Central memory CD8-positive, alpha-beta T cell (primary cell): ENCODE data around the gene GCG.

Experiments used
- ATAC-seq: fragments of 150-1000 bp; cut with Tn5 transposase; replicated peaks from 2 replicates; pipeline ENCODE4 v1.10.0; 2022; ENCODE audit warnings: mild to moderate bottlenecking, moderate FRiP score, moderate number of reproducible peaks; ENCODE audit not compliant: poor library complexity, severe bottlenecking; ENCODE audit errors: extremely low read depth
- DNase-seq, 2 donors: peaks; one replicate each; pipeline ENCODE4 v3.0.0; 2021; ENCODE audit warnings: low spot score in 2 of 2
- H3K27ac Mint-ChIP-seq: one replicate; pipeline ENCODE4 v1.8.0; 2022; ENCODE audit warnings: low read depth, mild to moderate bottlenecking, moderate library complexity, mixed read lengths
- H3K27me3 Mint-ChIP-seq: one replicate; pipeline ENCODE4 v1.8.0; 2022; ENCODE audit warnings: mixed read lengths
- H3K36me3 Mint-ChIP-seq: one replicate; pipeline ENCODE4 v1.8.0; 2022; ENCODE audit warnings: mild to moderate bottlenecking, moderate library complexity, mixed read lengths; ENCODE audit not compliant: insufficient read depth
- H3K4me1 Mint-ChIP-seq: one replicate; pipeline ENCODE4 v1.8.0; 2022; ENCODE audit warnings: mixed read lengths
- H3K4me3 Mint-ChIP-seq: one replicate; pipeline ENCODE4 v1.8.0; 2022; ENCODE audit warnings: mild to moderate bottlenecking, moderate library complexity, mixed read lengths
- H3K9me3 Mint-ChIP-seq: one replicate; pipeline ENCODE4 v1.8.0; 2022; ENCODE audit warnings: mixed read lengths

The GCG gene

DNA sequence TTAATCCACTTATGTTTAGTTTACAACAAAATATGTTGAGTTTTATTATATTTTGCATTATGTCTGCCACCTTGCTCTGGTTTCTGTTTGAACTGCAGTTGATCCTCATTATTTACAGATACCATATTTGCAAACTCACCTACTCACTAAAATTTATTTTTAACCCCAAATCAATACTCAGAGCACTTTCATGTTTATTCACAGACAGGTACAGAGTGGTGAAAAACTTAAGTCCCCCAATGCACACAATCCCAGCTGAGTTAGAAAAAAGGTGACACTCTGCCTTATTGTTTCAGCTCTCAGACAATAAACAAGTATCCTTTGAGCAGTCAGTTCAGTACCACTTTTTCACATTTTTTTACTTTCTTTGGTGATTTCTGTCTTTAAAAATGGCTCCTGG, 13.7 kb downstream of the GCG start:
- Mint-ChIP-seq H3K4me1 (no peaks in the 10 kb centered on the region), H3K27me3 (peaks cover 38% of the 10 kb centered on the region)
- no peak for ATAC-seq

DNA sequence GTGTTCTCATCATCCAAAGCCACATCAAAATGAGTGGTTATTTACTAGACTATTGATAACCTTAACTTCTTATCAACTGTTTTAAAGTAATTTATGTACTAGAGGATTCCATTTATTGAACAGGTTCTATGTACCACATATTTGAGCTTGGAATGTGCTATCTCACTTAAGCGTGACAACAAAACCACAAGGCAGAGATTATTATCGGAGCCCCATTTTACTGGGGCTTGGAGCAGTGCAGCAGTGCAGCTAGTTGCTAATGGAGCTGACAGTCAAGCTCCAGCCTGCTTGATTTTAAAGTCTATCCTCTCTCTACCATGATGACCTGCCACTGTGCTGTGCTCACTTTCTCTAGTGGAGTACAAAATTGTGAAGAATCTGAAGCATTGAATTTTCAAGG, 24.6 kb downstream of the GCG start:
- no peaks in the 10 kb centered on the region for H3K36me3 Mint-ChIP-seq
- DNase-seq = no peak
- no peak for ATAC-seq
- no peaks in the 10 kb centered on the region for H3K9me3 Mint-ChIP-seq
- peaks cover 8% of the 10 kb centered on the region for H3K4me1 Mint-ChIP-seq
- no peaks in the 10 kb centered on the region for H3K27me3 Mint-ChIP-seq
- no peak overlapping the region for H3K27ac Mint-ChIP-seq
- H3K4me3 Mint-ChIP-seq = no peak overlapping the region

More for the DNA sequence above, 13.7 kb downstream of the GCG start:
- no peak overlapping the region for H3K4me3 Mint-ChIP-seq
- no peaks in the 10 kb centered on the region for H3K36me3 Mint-ChIP-seq
- DNase-seq = no peak
- H3K9me3 Mint-ChIP-seq = no peaks in the 10 kb centered on the region
- no peak overlapping the region for H3K27ac Mint-ChIP-seq

DNA sequence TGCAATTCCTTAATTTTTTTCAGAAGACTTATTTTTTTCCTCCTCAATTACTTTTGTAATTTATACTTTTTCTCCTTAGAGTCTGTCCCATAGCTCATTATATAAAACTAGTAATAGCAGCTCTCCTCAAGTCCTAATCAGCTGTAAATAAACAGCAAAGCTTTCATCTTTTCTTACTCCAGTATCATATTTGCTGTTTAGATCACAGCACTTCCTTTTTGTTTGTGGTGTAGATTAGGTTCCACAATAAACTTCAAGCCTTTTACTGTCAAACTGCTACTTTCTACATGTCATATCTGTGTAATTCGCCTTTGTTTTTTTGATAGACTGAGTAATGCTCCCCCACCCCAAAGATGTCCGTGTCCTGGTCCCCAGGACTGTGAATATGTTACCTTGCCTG, 25.5 kb downstream of the GCG start:
- no peaks in the 10 kb centered on the region for H3K36me3 Mint-ChIP-seq
- no peaks in the 10 kb centered on the region for H3K27me3 Mint-ChIP-seq
- H3K27ac Mint-ChIP-seq = no peak overlapping the region
- no peak for DNase-seq
- peaks cover 8% of the 10 kb centered on the region for H3K4me1 Mint-ChIP-seq
- ATAC-seq = no peak
- H3K4me3 Mint-ChIP-seq = no peak overlapping the region
- H3K9me3 Mint-ChIP-seq = no peaks in the 10 kb centered on the region

DNA sequence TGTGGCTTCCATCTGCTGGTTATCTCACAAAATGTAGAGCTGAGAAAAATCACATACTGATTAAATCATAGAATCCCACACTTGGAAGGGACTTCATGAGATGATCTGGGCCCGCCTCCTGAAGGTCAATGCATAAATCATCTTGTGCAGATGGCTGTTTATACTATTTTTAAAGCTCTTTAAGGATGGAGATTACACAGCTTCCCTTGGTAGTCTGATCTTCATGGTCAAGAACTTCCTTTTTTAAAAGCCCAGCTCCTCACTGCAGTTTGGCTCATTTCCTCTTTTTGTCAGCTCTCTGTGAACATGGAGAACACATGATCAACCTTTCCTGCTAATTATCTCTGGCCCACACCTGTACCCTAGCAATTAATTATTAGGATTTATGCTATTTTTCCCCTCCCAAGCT, 25.9 kb downstream of the GCG start:
- DNase-seq = no peak
- Mint-ChIP-seq H3K9me3 (no peaks in the 10 kb centered on the region), H3K36me3 (no peaks in the 10 kb centered on the region), H3K4me3 (no peak overlapping the region), H3K27me3 (no peaks in the 10 kb centered on the region), H3K27ac (no peak overlapping the region), H3K4me1 (peaks cover 8% of the 10 kb centered on the region)
- ATAC-seq = no peak

DNA sequence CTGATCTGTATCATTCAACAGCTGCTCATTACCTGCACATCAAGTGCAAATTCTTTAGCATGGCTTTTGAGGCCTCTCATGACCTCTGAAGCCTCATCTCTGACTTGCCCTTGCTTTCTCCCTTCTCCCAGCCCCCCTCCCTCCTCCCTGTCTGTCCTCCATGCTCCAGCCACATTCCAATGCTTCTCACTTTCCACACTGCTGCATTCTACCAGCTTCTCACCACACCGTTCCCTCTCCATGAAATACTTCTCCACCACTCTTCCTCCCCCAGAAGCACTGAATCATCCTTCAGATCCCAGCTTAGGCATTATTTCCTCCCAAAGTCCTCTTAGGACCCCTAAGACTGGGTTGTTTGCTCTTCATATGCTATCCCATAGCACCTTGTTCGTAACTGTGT, 26.9 kb downstream of the GCG start:
- H3K27ac Mint-ChIP-seq = no peak overlapping the region
- H3K4me1 Mint-ChIP-seq = peaks cover 8% of the 10 kb centered on the region
- ATAC-seq (no peak), DNase-seq (no peak)
- no peaks in the 10 kb centered on the region for H3K9me3 Mint-ChIP-seq
- H3K27me3 Mint-ChIP-seq = no peaks in the 10 kb centered on the region
- H3K36me3 Mint-ChIP-seq = no peaks in the 10 kb centered on the region
- no peak overlapping the region for H3K4me3 Mint-ChIP-seq

DNA sequence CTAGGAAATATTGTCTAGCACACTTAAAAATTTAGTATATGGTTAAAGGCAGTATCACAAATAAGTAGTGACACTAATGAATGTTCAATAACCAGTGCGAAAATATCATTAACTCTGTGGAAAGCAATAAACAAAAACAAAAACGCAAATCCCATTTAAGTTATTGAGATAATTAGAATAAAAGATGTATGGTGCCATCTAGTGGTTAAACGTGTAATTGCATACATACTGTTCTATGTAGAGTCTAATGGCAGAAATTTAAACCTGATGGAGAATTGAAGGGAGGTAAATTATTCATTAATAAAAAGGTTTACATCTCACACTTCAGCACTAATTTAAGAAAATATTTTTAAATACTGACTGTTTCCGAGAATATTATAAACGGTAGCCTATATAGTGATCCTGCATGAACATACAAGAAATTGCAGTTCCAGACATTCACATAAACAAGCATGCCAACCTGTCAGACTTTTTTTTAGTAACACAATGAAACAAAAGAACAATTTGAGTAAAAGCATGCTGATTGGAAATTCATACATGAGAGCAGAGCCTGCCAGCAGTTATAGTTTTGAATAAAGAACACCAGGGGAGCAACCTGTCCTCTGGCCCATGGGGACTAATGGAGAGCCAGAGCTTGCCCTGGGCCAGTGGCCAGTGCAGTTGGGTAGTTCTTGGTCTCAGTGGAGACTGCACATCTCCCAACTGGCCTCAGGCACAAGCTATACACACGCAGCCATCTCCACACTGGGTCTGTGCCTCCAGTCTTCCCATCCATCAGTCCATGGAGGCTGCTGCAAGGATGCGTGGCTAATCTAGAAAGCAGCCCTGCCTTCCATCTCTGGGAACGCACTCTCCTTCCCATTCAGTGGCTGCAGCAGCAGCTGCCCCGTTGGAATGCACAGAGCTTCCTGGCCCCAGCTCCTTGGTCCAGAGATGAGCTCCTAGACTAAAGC, 28.0 kb downstream of the GCG start:
- Mint-ChIP-seq H3K4me1 (peaks cover 8% of the 10 kb centered on the region), H3K27ac (no peak overlapping the region), H3K36me3 (no peaks in the 10 kb centered on the region), H3K9me3 (no peaks in the 10 kb centered on the region), H3K4me3 (no peak overlapping the region), H3K27me3 (no peaks in the 10 kb centered on the region)
- no peak for DNase-seq
- ATAC-seq = peak; percentile 60

DNA sequence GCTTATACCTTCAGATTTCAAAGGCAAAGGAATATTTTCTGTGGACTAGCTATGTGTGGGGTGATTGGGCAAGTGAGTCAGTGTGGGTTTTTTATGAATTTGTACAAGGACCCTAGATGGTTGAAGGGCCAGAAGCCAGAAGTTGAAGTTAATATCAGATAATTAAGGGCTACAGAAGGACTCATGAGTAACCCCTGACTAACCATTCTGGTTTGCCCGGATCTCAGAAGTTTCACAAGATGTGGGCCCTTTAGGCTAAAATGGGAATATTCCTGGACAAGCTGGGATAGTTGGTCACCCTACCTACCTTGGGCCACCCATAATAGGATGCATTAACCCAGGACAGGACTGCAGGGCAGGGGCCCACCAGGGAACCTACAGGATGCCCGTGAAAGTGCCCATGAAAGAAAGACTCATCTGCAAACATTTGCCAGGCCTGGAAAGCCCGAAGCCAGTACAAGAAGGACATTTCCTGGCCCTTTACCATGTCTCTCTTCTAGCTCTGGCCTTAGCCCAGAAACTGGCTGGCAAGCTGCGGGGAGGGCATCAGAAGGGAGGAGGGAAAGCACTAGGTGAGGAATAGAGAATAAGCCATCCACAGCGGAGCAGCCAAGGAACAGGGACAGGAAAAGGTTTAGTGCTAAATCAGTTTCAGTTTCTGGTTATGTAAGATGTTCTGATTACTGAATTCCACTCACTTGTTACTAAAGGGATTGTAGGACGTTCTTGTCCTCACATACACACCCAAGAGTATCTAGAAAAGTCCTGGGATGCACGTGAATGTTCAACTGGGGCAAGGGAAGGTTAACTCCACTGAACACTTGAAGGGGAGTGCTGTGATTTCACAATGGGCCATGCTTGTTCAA, 33.6 kb downstream of the GCG start:
- Mint-ChIP-seq H3K4me3 (no peak overlapping the region), H3K36me3 (no peaks in the 10 kb centered on the region), H3K27me3 (no peaks in the 10 kb centered on the region), H3K4me1 (no peaks in the 10 kb centered on the region), H3K27ac (no peak overlapping the region), H3K9me3 (no peaks in the 10 kb centered on the region)
- ATAC-seq (no peak), DNase-seq (no peak)

DNA sequence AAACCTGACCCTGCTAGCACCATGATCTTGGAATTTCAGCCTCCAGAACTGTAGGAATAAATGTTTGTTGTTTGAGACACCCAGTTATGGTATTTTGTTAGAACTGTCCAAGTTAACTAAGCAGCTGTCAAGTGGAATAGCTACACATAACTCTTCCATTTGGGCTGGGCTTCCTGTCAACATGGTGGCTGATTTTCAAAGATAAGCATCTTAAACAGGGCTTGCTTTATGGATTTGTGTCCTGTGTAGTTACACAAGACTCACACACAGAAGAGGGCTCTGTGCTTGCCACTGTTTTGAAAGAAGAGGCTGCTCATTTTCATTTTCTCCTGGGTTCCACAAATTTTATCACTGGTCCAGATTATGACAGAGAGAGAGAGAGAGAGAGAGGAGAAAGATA, 35.7 kb downstream of the GCG start:
- Mint-ChIP-seq H3K27ac (no peak overlapping the region), H3K4me3 (no peak overlapping the region), H3K36me3 (no peaks in the 10 kb centered on the region), H3K27me3 (no peaks in the 10 kb centered on the region), H3K4me1 (no peaks in the 10 kb centered on the region), H3K9me3 (no peaks in the 10 kb centered on the region)
- ATAC-seq = no peak
- no peak for DNase-seq

DNA sequence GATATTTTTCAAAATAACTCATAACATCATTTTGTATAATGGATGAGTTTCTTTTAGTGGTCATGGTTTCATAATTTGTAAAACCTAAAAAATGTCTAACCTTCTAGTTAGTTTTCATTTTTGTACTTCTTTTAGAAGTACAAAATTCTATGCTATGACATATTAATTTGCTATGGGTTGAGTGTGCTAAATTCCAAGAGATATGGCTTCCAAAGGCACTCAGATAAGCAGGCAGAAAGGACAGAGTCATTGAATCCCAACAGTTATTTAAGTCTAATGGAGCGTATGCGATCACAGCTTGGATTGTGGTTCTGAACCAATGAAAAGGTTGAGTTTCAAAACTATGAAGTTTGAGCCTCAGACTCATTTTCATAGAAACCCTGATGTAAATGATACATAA, 37.0 kb downstream of the GCG start:
- ATAC-seq (no peak), DNase-seq (no peak)
- Mint-ChIP-seq H3K36me3 (no peaks in the 10 kb centered on the region), H3K4me3 (no peak overlapping the region), H3K27me3 (no peaks in the 10 kb centered on the region), H3K27ac (no peak overlapping the region), H3K9me3 (no peaks in the 10 kb centered on the region), H3K4me1 (no peaks in the 10 kb centered on the region)

DNA sequence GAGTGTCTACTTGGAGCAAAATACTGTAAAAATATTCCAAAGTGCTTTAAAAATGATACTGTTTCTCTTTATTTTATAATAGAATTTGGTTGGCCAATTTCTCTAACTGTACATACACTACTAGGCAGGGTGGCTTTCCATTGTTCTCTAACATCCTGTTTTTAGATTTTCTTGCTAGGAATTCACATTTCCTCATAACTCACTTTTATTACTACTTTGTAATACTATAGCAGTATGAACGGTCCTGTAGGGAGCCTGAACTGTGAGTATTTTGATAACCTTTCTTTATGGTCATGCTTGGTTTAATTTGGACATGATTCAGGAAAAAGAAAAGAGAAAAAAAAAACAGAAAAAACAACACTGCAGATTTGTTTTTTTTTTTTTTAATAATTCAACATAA, 37.8 kb downstream of the GCG start:
- no peak for DNase-seq
- Mint-ChIP-seq H3K4me1 (no peaks in the 10 kb centered on the region), H3K36me3 (no peaks in the 10 kb centered on the region), H3K27me3 (no peaks in the 10 kb centered on the region), H3K9me3 (no peaks in the 10 kb centered on the region), H3K27ac (no peak overlapping the region), H3K4me3 (no peak overlapping the region)
- ATAC-seq = no peak

DNA sequence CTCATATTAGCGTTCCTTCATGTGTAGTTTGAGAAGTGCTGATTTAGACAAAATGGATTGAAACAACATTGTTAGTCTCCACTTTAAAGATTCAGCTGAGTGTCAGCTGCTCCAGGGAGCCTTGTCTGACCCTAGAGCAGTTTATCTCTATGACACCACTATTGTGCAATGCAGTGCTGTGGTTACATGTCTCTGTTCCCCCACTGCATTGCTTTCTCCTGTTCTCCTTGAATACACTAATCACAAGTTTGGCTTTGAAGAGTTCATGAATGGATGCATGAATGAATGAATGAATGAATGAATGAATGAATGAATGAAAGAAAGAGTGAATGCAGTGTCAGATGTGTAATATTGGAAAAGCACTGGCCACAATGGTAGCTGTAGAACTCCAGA, 38.3 kb downstream of the GCG start:
- no peak overlapping the region for H3K27ac Mint-ChIP-seq
- no peaks in the 10 kb centered on the region for H3K27me3 Mint-ChIP-seq
- DNase-seq (no peak), ATAC-seq (no peak)
- H3K36me3 Mint-ChIP-seq = no peaks in the 10 kb centered on the region
- H3K4me1 Mint-ChIP-seq = no peaks in the 10 kb centered on the region
- no peaks in the 10 kb centered on the region for H3K9me3 Mint-ChIP-seq
- no peak overlapping the region for H3K4me3 Mint-ChIP-seq

DNA sequence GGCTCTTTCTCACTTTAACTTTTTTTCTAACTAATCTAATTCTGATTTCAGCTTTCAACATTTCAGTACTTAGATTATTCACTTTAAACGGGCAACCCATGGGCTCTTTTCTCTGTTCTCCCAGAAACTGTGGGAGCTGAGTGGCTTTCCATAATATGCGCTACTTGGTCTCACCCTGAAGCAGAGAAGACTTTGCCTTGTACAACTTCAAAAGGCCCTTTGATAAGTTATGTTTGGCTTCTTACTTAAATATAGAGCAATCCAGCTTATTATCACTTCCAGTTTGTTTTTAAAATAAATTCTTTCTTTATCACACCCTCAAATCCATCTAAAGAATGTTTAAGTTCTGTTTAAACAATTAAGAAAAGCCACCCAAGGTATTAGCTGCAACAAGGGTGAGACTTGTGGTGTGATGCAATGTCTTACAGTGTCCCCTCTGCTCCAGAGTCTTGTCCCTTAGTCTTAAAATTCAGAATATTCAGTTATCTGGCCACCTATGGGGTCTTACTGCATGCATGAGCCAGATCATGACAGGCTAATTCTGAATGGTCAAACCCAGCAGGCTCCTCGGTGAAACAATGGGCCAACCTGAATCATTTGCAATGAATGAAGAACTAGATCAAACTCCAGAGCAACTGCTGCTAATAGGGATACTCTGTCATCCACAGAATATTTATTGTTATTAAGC, 38.8 kb downstream of the GCG start:
- Mint-ChIP-seq H3K4me1 (no peaks in the 10 kb centered on the region), H3K9me3 (no peaks in the 10 kb centered on the region), H3K36me3 (no peaks in the 10 kb centered on the region), H3K4me3 (no peak overlapping the region), H3K27ac (no peak overlapping the region), H3K27me3 (no peaks in the 10 kb centered on the region)
- no peak for DNase-seq
- ATAC-seq = no peak
